Transverse colon (tissue), 4 donors: ENCODE data around the gene EML6. TPM values are rescaled to one million over a fixed set of nuclear protein-coding genes. Genes with fewer than 3 reads are reported as not detected.

Source experiments
- DNase-seq: peaks from one replicate; pipeline ENCODE4 v3.0.0-alpha.2; 2019
- H3K27ac ChIP-seq, 4 donors: fragments of 200-600 bp; sonication (generic); 2 replicates each; pipeline ENCODE4 v1.5.1; 2016 to 2018; ENCODE audit warnings: inconsistent platforms in 4 of 4
- H3K27me3 ChIP-seq: fragments of 200-600 bp; sonication (generic); 2 replicates; pipeline ENCODE4 v1.5.1; 2017; ENCODE audit warnings: inconsistent platforms
- H3K36me3 ChIP-seq, 4 donors: fragments of 200-600 bp; sonication (generic); 2 replicates each; pipeline ENCODE4 v1.5.1; 2017 to 2019; ENCODE audit warnings: inconsistent platforms in 4 of 4
- H3K4me1 ChIP-seq, 4 donors: fragments of 200-600 bp; sonication (generic); 2 replicates each; pipeline ENCODE4 v1.5.1; 2017 to 2020; ENCODE audit warnings: inconsistent platforms in 4 of 4
- H3K4me3 ChIP-seq, 4 donors: fragments of 200-600 bp; sonication (generic); 1 replicate in 1 of 4; 2 replicates in 3 of 4; pipeline versions ENCODE4 v1.5.1 to v1.6.1; 2017 to 2019; ENCODE audit warnings: inconsistent platforms in 4 of 4
- H3K9me3 ChIP-seq, 2 donors: fragments of 200-600 bp; sonication (generic); 2 replicates each; pipeline ENCODE4 v1.5.1; 2017 to 2019; ENCODE audit warnings: inconsistent platforms in 2 of 2
- CTCF ChIP-seq, 5 experiments: fragments of 200-600 bp in 3 of 5; fragments of 450-650 bp in 2 of 5; sonication (generic) in 3 of 5; IDR thresholded peaks; 1 replicate in 2 of 5; 2 replicates in 3 of 5; pipeline ENCODE4 v1.5.1; 2016 to 2017; ENCODE audit warnings: antibody characterized with exemption in 5 of 5, inconsistent platforms in 3 of 5, mild to moderate bottlenecking in 2 of 5, moderate library complexity in 1 of 5
- EP300 ChIP-seq: sonication (generic); formaldehyde crosslinking; IDR thresholded peaks from one replicate; pipeline ENCODE4 v1.6.1; 2017; ENCODE audit warnings: antibody characterized with exemption, low read depth
- POLR2A ChIP-seq: fragments of 450-650 bp; IDR thresholded peaks from one replicate; pipeline ENCODE4 v1.6.1; 2016; ENCODE audit warnings: antibody characterized with exemption, mild to moderate bottlenecking, moderate library complexity
- POLR2AphosphoS5 ChIP-seq, 3 donors: sonication (generic); formaldehyde crosslinking; IDR thresholded peaks; one replicate each; pipeline ENCODE4 v1.6.1; 2016; ENCODE audit warnings: antibody characterized with exemption in 3 of 3
- WGBS, 2 donors: methylation state at CpG; one replicate each; pipeline ENCODE4 v1.1.5; 2018; ENCODE audit warnings: low coverage in 1 of 2; 5-methylcytosine and 5-hydroxymethylcytosine counted together
- in situ Hi-C, 4 donors: fragments of 200-750 bp; cut with MboI; loops; one replicate each; pipeline versions ENCODE4 v1.15.0 to v1.15.1; 2017; ENCODE audit warnings: low sequenced_read_pairs in 3 of 4, low pct_ligation_motif_present in 1 of 4, low pct_unique_long_range_greater_than_20kb in 1 of 4
- intact Hi-C: fragments of 100-400 bp; cut with DNase I; formaldehyde crosslinking; loops from one replicate; pipeline ENCODE4 v1.15.1; 2023; ENCODE audit warnings: low total_unique reads
- total RNA-seq, 4 donors: library from RNA; depleted of rRNA; stranded (reverse); fragments of >200 nt; gene quantifications; one replicate each; pipeline ENCODE4 v1.1.0, GENCODE V29; 2016

The EML6 gene
- total RNA-seq, 4 donors from 2014 or later: 1.5 to 8.2 (median 3.4) TPM

GRCh38 chr2:54879032-54879431 is 155.6 kb downstream of the EML6 start:
- Histone ChIP-seq H3K4me3 (no peak overlapping the region), H3K4me1 (peaks cover 0 to 14% (median 7%) of the 10 kb centered on the region in 4 donors), H3K36me3 (no peaks in the 10 kb centered on the region), H3K27me3 (no peaks in the 10 kb centered on the region), H3K27ac (no peak overlapping the region), H3K9me3 (no peaks in the 10 kb centered on the region)
- intact Hi-C loops: no loop called here
- no peak for TF ChIP-seq POLR2A
- no peak for TF ChIP-seq CTCF (IDR thresholded peaks at IDR 0.05)
- no peak for TF ChIP-seq POLR2AphosphoS5 (IDR thresholded peaks at IDR 0.05)
- DNase-seq: no peak
- 67 to 86% methylated on average over 1 to 5 of the region's 5 CpGs for WGBS, 2 donors
- in situ Hi-C loops: loop anchor here in 1 of 4 donors (25.0 kb wide), 1 partner anchor 283 kb away; no protein-coding TSS in a partner anchor

- no peaks in the 10 kb centered on the region for H3K36me3 ChIP-seq
- H3K27me3 ChIP-seq: no peaks in the 10 kb centered on the region
- peak in 1 of 3 donors; percentile 33 for TF ChIP-seq POLR2AphosphoS5 (IDR thresholded peaks at IDR 0.05)
- no peak for TF ChIP-seq POLR2A
- no peak for TF ChIP-seq EP300
- TF ChIP-seq CTCF (IDR thresholded peaks at IDR 0.05): no peak
- in situ Hi-C loops: loop anchor here in 1 of 4 donors (25.0 kb wide), 1 partner anchor 283 kb away; no protein-coding TSS in a partner anchor
- peaks cover 0 to 14% (median 7%) of the 10 kb centered on the region in 4 donors for H3K4me1 ChIP-seq
- DNase-seq: peak; percentile 68
- intact Hi-C loops: no loop called here
- no peaks in the 10 kb centered on the region for H3K9me3 ChIP-seq
- H3K27ac ChIP-seq: no peak overlapping the region
- WGBS, 2 donors: 67 to 73% methylated on average over 7 to 14 of the region's 14 CpGs
- H3K4me3 ChIP-seq: no peak overlapping the region
Observed at GRCh38 chr2:54879598-54880332, 156.3 kb downstream of the EML6 start.

- 13 to 31% methylated on average over 1 of the region's 1 CpG for WGBS, 2 donors
- Histone ChIP-seq H3K27me3 (no peaks in the 10 kb centered on the region), H3K36me3 (no peaks in the 10 kb centered on the region), H3K4me1 (peaks cover 0 to 14% (median 7%) of the 10 kb centered on the region in 4 donors), H3K9me3 (no peaks in the 10 kb centered on the region), H3K4me3 (no peak overlapping the region), H3K27ac (no peak overlapping the region)
- in situ Hi-C loops: loop anchor here in 1 of 4 donors (25.0 kb wide), 1 partner anchor 282 kb away; no protein-coding TSS in a partner anchor
- intact Hi-C loops: no loop called here
- DNase-seq: no peak
- TF ChIP-seq POLR2A: no peak
- no peak for TF ChIP-seq EP300
- TF ChIP-seq CTCF (IDR thresholded peaks at IDR 0.05): no peak
- no peak for TF ChIP-seq POLR2AphosphoS5 (IDR thresholded peaks at IDR 0.05)
Observed at GRCh38 chr2:54880428-54880827, 157.0 kb downstream of the EML6 start.

GRCh38 chr2:54881759-54882158 is 158.3 kb downstream of the EML6 start:
- Histone ChIP-seq H3K4me1 (peaks cover 0 to 14% (median 7%) of the 10 kb centered on the region in 4 donors), H3K36me3 (no peaks in the 10 kb centered on the region), H3K27ac (no peak overlapping the region), H3K27me3 (no peaks in the 10 kb centered on the region), H3K4me3 (no peak overlapping the region), H3K9me3 (no peaks in the 10 kb centered on the region)
- no peak for DNase-seq
- in situ Hi-C loops: loop anchor here in 1 of 4 donors (25.0 kb wide), 1 partner anchor 281 kb away; no protein-coding TSS in a partner anchor
- intact Hi-C loops: no loop called here
- TF ChIP-seq EP300 (no peak), CTCF (IDR thresholded peaks at IDR 0.05) (no peak), POLR2A (no peak), POLR2AphosphoS5 (IDR thresholded peaks at IDR 0.05) (no peak)
- 86% methylated on average over 4 of the region's 4 CpGs; no CpG with 5 or more reads in 1 of the 2 donors for WGBS, 2 donors
